Effector memory CD4-positive, alpha-beta T cell (primary cell): ENCODE measurements around the gene ANHX.

Experiments used
- DNase-seq, 3 donors: peaks; one replicate each; pipeline ENCODE4 v3.0.0-alpha.2; 2020
- H3K27ac ChIP-seq: 2 replicates; pipeline ENCODE4 v1.7.0; 2013; ENCODE audit warnings: mild to moderate bottlenecking, low read length, moderate library complexity; ENCODE audit not compliant: insufficient read depth, poor library complexity, severe bottlenecking
- H3K27me3 ChIP-seq: replicated peaks from 2 replicates; pipeline ENCODE4 v1.7.0; 2013; ENCODE audit warnings: mild to moderate bottlenecking, low read length; ENCODE audit not compliant: insufficient read depth, control insufficient read depth, poor library complexity, severe bottlenecking
- H3K36me3 ChIP-seq: 2 replicates; pipeline ENCODE4 v1.7.0; 2013; ENCODE audit warnings: mild to moderate bottlenecking, low read length, moderate library complexity; ENCODE audit not compliant: control insufficient read depth, insufficient read depth
- H3K4me1 ChIP-seq: 2 replicates; pipeline ENCODE4 v1.7.0; 2013; ENCODE audit warnings: low read length, mild to moderate bottlenecking; ENCODE audit not compliant: control insufficient read depth, insufficient read depth, poor library complexity, severe bottlenecking
- H3K4me3 ChIP-seq: 2 replicates; pipeline ENCODE4 v1.7.0; 2013; ENCODE audit warnings: low read length, low read depth, mild to moderate bottlenecking; ENCODE audit not compliant: insufficient read depth, poor library complexity, severe bottlenecking
- H3K9me3 ChIP-seq: 2 replicates; pipeline ENCODE4 v1.7.0; 2013; ENCODE audit warnings: mild to moderate bottlenecking, low read length, moderate library complexity; ENCODE audit not compliant: control insufficient read depth

Gene ANHX

DNA sequence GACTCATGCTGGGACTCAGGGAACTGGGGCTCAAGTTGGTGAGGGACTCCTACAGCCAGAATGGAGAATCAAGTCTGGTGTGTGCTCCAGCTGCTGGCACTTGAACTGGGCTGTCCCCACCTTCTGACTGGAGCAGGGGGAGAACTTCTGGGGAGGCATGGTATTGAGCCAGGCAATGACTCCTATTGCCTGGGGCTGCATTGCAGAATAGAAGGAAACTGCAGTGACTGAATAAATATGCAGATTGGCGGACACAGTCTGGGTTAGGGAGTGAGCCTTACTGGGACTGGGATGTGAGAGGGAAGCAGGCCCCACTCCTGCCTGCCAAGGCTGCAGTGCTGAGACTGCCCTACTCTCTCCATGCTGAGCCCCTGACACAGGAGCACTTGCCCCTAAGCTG is 63.2 kb downstream of the ANHX start:
- no peak overlapping the region for H3K4me3 ChIP-seq

More for the DNA sequence above, 63.2 kb downstream of the ANHX start:
- no peaks in the 10 kb centered on the region for H3K27me3 ChIP-seq
- no peak for DNase-seq
- no peaks in the 10 kb centered on the region for H3K4me1 ChIP-seq
- H3K9me3 ChIP-seq: peaks cover 14% of the 10 kb centered on the region
- H3K36me3 ChIP-seq: no peaks in the 10 kb centered on the region
- H3K27ac ChIP-seq: no peak overlapping the region
